Measurements from ENCODE around the gene OAS3.

OAS3 gene

GRCh38 chr12:113007166-113007565 is 68.9 kb downstream of the OAS3 start:
- no peak for DNase-seq (ENCODE audit: extremely low read depth, low read depth)
- H3K4me3 ChIP-seq (replicated peaks; ENCODE audit: low read depth, low read length), result no peak overlapping the region
- TF ChIP-seq CTCF (IDR thresholded peaks at IDR 0.05; ENCODE audit: low read depth, low read length, missing control alignments), result no peak

GRCh38 chr12:113010701-113011100 is 72.4 kb downstream of the OAS3 start:
- TF ChIP-seq CTCF (IDR thresholded peaks at IDR 0.05; ENCODE audit: low read depth, low read length, missing control alignments), result no peak
- no peak for DNase-seq (ENCODE audit: extremely low read depth, low read depth)
- no peak overlapping the region for H3K4me3 ChIP-seq (replicated peaks; ENCODE audit: low read depth, low read length)

GRCh38 chr12:113014565-113014964 is 76.3 kb downstream of the OAS3 start:
- no peak for TF ChIP-seq CTCF (IDR thresholded peaks at IDR 0.05; ENCODE audit: low read depth, low read length, missing control alignments)

GRCh38 chr12:113016796-113017195 is 78.5 kb downstream of the OAS3 start:
- H3K4me3 ChIP-seq (replicated peaks; ENCODE audit: low read depth, low read length), result no peak overlapping the region
- no peak for TF ChIP-seq CTCF (IDR thresholded peaks at IDR 0.05; ENCODE audit: low read depth, low read length, missing control alignments)
- DNase-seq (ENCODE audit: extremely low read depth, low read depth), result no peak

More at GRCh38 chr12:113014565-113014964, 76.3 kb downstream of the OAS3 start:
- DNase-seq (ENCODE audit: extremely low read depth, low read depth), result no peak
- no peak overlapping the region for H3K4me3 ChIP-seq (replicated peaks; ENCODE audit: low read depth, low read length)

GRCh38 chr12:113019025-113019424 is 80.8 kb downstream of the OAS3 start:
- no peak overlapping the region for H3K4me3 ChIP-seq (replicated peaks; ENCODE audit: low read depth, low read length)
- no peak for TF ChIP-seq CTCF (IDR thresholded peaks at IDR 0.05; ENCODE audit: low read depth, low read length, missing control alignments)
- no peak for DNase-seq (ENCODE audit: extremely low read depth, low read depth)

GRCh38 chr12:113021500-113021899 is 83.2 kb downstream of the OAS3 start:
- TF ChIP-seq CTCF (IDR thresholded peaks at IDR 0.05; ENCODE audit: low read depth, low read length, missing control alignments), result no peak
- H3K4me3 ChIP-seq (replicated peaks; ENCODE audit: low read depth, low read length), result no peak overlapping the region
- no peak for DNase-seq (ENCODE audit: extremely low read depth, low read depth)
